Thyroid gland (tissue), 4 donors: ENCODE results near the gene ERLIN1. TPM values are rescaled to one million over a fixed set of nuclear protein-coding genes. Genes with fewer than 3 reads are reported as not detected.

ENCODE experiments used
- DNase-seq, 2 donors: peaks; one replicate each; pipeline ENCODE4 v3.0.0-alpha.2; 2019
- H3K27ac ChIP-seq, 3 donors: fragments of 200-600 bp; sonication (generic); 1 replicate in 2 of 3; 2 replicates in 1 of 3; pipeline ENCODE4 v1.5.1; 2016 to 2019; ENCODE audit warnings: mild to moderate bottlenecking in 1 of 3, moderate library complexity in 1 of 3
- H3K27me3 ChIP-seq: fragments of 200-600 bp; sonication (generic); one replicate; pipeline ENCODE4 v1.5.1; 2019
- H3K36me3 ChIP-seq, 2 donors: fragments of 200-600 bp; sonication (generic); one replicate each; pipeline ENCODE4 v1.5.1; 2016 to 2019
- H3K4me1 ChIP-seq, 2 donors: fragments of 200-600 bp; sonication (generic); one replicate each; pipeline ENCODE4 v1.5.1; 2017 to 2019
- H3K4me3 ChIP-seq, 3 donors: fragments of 200-600 bp; sonication (generic); replicated peaks in 1 of 3; 1 replicate in 2 of 3; 2 replicates in 1 of 3; pipeline ENCODE4 v1.5.1; 2016; ENCODE audit warnings: mild to moderate bottlenecking in 1 of 3
- H3K9me3 ChIP-seq: fragments of 200-600 bp; sonication (generic); one replicate; pipeline ENCODE4 v1.5.1; 2017
- CTCF ChIP-seq, 6 experiments: fragments of 200-600 bp in 3 of 6; fragments of 450-650 bp in 3 of 6; sonication (generic) in 3 of 6; IDR thresholded peaks; one replicate each; pipeline ENCODE4 v1.5.1; 2016 to 2019; ENCODE audit warnings: antibody characterized with exemption in 6 of 6, mild to moderate bottlenecking in 2 of 6, inconsistent platforms in 1 of 6, moderate library complexity in 1 of 6
- POLR2A ChIP-seq, 2 donors: fragments of 450-650 bp; IDR thresholded peaks; one replicate each; pipeline ENCODE4 v1.6.1; 2017; ENCODE audit warnings: antibody characterized with exemption in 2 of 2, mild to moderate bottlenecking in 2 of 2, moderate library complexity in 1 of 2
- WGBS, 2 donors: methylation state at CpG; one replicate each; pipeline ENCODE4 v1.1.5; 2017; 5-methylcytosine and 5-hydroxymethylcytosine counted together
- intact Hi-C: fragments of 100-400 bp; cut with DNase I; formaldehyde crosslinking; loops from one replicate; pipeline ENCODE4 v1.15.1; 2023
- total RNA-seq, 4 donors: library from RNA; depleted of rRNA; stranded (reverse); fragments of >200 nt; gene quantifications; one replicate each; pipeline ENCODE4 v1.2.3, GENCODE V29; 2016

The ERLIN1 gene
- total RNA-seq, 4 donors from 2014 or later: 17.9 to 23.5 (median 19.7) TPM

GRCh38 chr10:100201549-100201948, 15.7 kb upstream of the ERLIN1 start:
- no peak for TF ChIP-seq CTCF (IDR thresholded peaks at IDR 0.05)
- no peak for TF ChIP-seq POLR2A (IDR thresholded peaks at IDR 0.05)
- no peak for DNase-seq
- Histone ChIP-seq H3K9me3 (no peaks in the 10 kb centered on the region), H3K27ac (no peak overlapping the region), H3K36me3 (peaks cover 25 to 59% of the 10 kb centered on the region in 2 donors), H3K27me3 (no peaks in the 10 kb centered on the region), H3K4me1 (no peaks in the 10 kb centered on the region), H3K4me3 (no peak overlapping the region)
- intact Hi-C loops: no loop called here
- WGBS, 2 donors: 91 to 100% methylated on average over 2 of the region's 2 CpGs

- DNase-seq: no peak
- WGBS, 2 donors: 97% methylated on average over 1 of the region's 1 CpG
Observed at GRCh38 chr10:100194711-100195110, 8.9 kb upstream of the ERLIN1 start.

GRCh38 chr10:100192350-100192749, 6.5 kb upstream of the ERLIN1 start:
- H3K4me1 ChIP-seq: peaks cover under 1 to 3% of the 10 kb centered on the region in 2 donors
- no peaks in the 10 kb centered on the region for H3K9me3 ChIP-seq
- DNase-seq: no peak
- TF ChIP-seq CTCF (IDR thresholded peaks at IDR 0.05): no peak
- no peak for TF ChIP-seq POLR2A (IDR thresholded peaks at IDR 0.05)
- peaks cover 9 to 40% of the 10 kb centered on the region in 2 donors for H3K36me3 ChIP-seq
- no peaks in the 10 kb centered on the region for H3K27me3 ChIP-seq
- no peak overlapping the region for H3K4me3 ChIP-seq
- 86 to 97% methylated on average over 2 of the region's 2 CpGs for WGBS, 2 donors
- intact Hi-C loops: no loop called here
- no peak overlapping the region for H3K27ac ChIP-seq

More at GRCh38 chr10:100194711-100195110, 8.9 kb upstream of the ERLIN1 start:
- no peaks in the 10 kb centered on the region for H3K4me1 ChIP-seq
- TF ChIP-seq POLR2A (IDR thresholded peaks at IDR 0.05) (no peak), CTCF (IDR thresholded peaks at IDR 0.05) (no peak)
- no peak overlapping the region for H3K4me3 ChIP-seq
- no peaks in the 10 kb centered on the region for H3K9me3 ChIP-seq
- H3K36me3 ChIP-seq: peaks cover 13 to 54% of the 10 kb centered on the region in 2 donors
- H3K27ac ChIP-seq: no peak overlapping the region
- intact Hi-C loops: no loop called here
- H3K27me3 ChIP-seq: no peaks in the 10 kb centered on the region

GRCh38 chr10:100186253-100187212, 704 bp upstream of the ERLIN1 start:
- H3K27ac ChIP-seq: peak overlapping the region in 2 of 3 donors; percentile 81 to 82
- peak; percentile 31 to 46 for DNase-seq
- peaks cover 9 to 12% of the 10 kb centered on the region in 2 donors for H3K36me3 ChIP-seq
- H3K9me3 ChIP-seq: no peaks in the 10 kb centered on the region
- WGBS, 2 donors: 38 to 44% methylated on average over 28 of the region's 28 CpGs
- H3K4me3 ChIP-seq: peak overlapping the region in 2 of 3 donors; percentile 49 to 94
- TF ChIP-seq POLR2A (IDR thresholded peaks at IDR 0.05) (no peak), CTCF (IDR thresholded peaks at IDR 0.05) (no peak)
- peaks cover 7 to 22% of the 10 kb centered on the region in 2 donors for H3K4me1 ChIP-seq
- intact Hi-C loops: no loop called here
- no peaks in the 10 kb centered on the region for H3K27me3 ChIP-seq

GRCh38 chr10:100184840-100185239, 989 bp downstream of the ERLIN1 start:
- TF ChIP-seq CTCF (IDR thresholded peaks at IDR 0.05): no peak
- no peak for TF ChIP-seq POLR2A (IDR thresholded peaks at IDR 0.05)
- intact Hi-C loops: no loop called here
- Histone ChIP-seq H3K27me3 (no peaks in the 10 kb centered on the region), H3K9me3 (no peaks in the 10 kb centered on the region), H3K27ac (peak overlapping the region in 1 of 3 donors; percentile 82), H3K4me3 (peak overlapping the region; percentile 49 to 94 (median 85)), H3K36me3 (no peaks in the 10 kb centered on the region), H3K4me1 (peaks cover 7 to 22% of the 10 kb centered on the region in 2 donors)
- 11 to 18% methylated on average over 4 of the region's 4 CpGs for WGBS, 2 donors
- no peak for DNase-seq
